Measurements from ENCODE around the gene BRS3.
"Not testable (repeated sequence)": the region's sequence is repeated elsewhere in the genome, so short reads cannot be mapped to it uniquely, and the experiment has no call there.

Gene BRS3

DNA sequence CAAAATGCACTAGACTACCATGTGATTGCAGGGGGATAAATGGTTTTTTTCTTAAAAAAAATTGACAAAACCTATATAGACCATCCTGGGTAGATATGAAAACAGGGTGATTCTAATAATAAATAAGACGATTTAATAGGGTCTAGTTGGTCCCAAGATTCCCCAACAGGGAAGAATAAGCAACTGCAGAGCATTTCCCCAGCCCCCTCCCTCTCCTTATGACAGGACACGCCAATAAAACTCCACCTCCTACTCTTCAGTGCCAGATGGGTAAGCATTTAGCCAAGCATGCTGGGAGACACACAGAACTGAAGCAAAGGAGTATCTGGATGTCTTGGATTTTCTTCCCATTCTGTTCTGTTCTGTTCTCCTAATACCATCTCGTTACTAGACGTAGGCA is at the start of gene BRS3:
Gene BRS3, plus strand, starts transcription at position 301 of the 400 bp plus-strand sequence. CDS start 168 bp downstream, outside the sequence.
- DNase-seq (ENCODE audit: low spot score), result no peak

DNA sequence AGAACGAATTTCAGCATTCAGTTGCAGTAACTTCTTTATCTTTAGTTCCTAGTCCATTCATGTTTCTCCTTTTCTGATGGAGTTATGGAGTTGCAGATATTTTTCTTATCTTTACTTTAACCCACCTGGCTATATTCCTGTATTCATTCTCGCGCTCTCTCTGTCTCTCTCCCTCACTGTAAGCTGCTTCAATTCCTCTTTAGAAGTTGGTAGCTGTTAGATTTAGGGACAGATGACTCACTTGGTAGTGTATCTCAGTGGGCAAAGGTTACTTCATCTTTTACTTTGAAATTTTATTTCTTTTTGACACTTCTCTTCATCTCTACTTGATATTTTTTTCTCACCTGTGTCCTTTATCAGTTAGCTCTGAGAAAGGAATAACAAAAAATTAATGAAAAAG is 49.6 kb upstream of the BRS3 start:
- no peak for DNase-seq (ENCODE audit: low spot score)

DNA sequence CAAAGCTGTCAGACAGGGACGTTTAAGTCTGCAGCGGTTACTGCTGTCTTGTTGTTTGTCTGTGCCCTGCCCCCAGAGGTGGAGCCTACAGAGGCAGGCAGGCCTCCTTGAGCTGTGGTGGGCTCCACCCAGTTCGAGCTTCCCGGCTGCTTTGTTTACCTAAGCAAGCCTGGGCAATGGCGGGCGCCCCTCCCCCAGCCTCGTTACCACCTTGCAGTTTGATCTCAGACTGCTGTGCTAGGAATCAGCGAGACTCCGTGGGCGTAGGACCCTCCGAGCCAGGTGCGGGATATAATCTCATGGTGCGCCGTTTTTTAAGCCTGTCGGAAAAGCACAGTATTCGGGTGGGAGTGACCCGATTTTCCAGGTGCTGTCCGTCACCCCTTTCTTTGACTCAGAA is 42.1 kb upstream of the BRS3 start:
- not testable (repeated sequence) for DNase-seq (ENCODE audit: low spot score)

DNA sequence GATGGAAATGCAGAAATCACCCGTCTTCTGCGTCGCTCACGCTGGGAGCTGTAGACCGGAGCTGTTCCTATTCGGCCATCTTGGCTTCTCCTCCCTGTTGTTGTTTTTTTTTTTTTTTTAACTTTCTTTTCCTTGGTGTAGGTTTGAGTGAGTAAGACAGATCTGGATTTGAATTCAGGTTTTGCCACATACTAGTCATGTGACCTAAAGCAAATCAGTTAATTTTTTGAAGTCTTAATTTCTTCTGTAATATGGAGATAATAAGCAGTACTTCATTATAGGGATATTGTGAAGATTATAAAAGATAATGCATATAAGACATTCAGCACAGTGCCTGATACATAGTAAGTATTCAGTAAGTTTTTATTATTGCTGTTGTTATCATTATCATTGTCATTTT is 41.5 kb upstream of the BRS3 start:
- DNase-seq (ENCODE audit: low spot score), result no peak

DNA sequence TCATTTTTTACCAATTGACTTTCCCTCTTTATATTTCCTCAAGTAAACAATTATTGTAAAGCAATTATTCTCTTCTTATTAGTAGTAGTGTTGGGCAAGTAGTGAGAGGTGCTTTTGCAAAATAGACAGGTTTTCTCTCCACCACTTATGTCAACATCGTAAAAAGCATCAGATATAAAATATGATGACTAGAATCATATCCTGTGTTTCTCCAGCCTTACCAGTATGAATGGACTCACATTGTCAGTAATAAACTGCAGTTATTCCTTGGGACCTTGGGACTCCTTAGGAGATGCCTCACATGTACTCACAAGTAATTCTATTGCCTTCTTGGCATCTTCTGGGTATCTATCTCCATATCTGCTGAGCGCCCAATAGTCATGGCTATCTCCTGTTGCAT is 40.4 kb upstream of the BRS3 start:
- DNase-seq (ENCODE audit: low spot score), result no peak

DNA sequence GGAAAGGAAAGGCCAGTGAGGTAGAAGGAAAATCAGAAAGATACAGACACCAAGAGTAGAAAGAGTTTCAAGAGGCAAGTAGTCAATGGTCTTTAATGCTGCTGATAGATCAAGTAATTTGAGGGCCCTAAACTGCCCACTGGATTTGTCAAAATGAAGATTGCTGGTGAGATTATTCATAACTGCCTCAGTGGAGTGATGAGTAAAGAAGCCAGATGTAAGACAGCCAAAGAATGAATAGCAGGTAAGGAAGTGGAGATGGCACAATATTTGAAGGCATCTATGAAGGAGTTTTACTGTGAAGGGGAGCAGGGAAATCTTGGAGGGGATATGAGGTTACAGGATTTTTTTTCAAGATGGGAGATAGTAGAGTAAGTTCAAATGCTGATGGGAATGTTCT is 39.8 kb upstream of the BRS3 start:
- DNase-seq (ENCODE audit: low spot score), result no peak

DNA sequence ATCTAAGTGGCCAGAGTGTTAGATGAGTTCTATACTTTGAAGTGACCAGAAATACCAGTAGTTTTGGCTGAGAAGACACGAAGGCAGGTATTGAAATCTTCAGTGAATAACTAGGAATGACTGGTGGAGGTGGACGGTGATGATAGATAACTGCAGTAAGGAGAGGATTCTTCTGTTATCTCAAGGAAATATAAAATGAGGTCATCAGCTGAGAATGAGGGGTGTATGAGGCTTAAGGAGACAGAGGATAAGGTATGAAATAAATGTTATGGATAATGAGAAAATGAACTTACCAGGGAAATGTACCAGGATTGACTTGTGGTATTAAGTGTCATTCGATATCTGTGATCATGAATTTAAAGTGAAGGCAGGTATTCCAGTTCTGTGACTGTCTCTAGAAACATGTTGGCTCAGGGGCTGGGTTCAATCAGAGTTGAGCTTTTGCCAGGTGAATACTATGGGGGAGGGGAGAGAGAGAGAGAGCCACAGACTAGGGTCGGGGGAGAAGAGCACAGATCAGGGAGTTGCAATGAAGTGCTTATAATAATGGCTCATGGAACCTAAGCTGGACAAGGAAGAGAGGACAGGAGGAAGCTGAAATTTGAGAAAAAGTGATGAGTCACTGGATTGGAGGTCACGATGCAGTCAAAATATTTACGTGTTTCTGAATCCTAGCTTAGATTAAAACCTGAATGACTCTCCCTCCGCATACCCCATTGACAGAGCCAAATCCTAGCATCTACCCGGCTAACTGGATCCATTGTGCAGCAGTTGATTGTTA is 37.5 kb upstream of the BRS3 start:
- no peak for DNase-seq (ENCODE audit: low spot score)

DNA sequence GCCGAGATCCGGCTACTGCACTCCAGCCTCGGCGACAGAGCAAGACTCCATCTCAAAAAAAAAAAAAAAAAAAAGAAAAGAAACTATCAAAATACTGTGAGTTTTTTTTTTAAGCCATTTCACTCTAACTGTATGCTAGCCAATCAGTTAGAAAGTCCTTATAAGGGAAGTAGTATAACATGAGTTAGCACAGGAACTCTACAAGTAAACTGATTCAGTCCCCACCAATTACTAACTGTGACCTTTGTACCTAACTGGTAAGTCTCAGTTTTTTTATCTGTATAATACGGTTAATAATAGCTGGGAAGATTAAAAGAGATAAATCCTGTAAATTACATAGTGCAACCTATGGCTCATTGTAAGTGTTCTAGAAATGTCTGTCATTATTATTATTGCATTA is 35.1 kb upstream of the BRS3 start:
- no peak for DNase-seq (ENCODE audit: low spot score)

DNA sequence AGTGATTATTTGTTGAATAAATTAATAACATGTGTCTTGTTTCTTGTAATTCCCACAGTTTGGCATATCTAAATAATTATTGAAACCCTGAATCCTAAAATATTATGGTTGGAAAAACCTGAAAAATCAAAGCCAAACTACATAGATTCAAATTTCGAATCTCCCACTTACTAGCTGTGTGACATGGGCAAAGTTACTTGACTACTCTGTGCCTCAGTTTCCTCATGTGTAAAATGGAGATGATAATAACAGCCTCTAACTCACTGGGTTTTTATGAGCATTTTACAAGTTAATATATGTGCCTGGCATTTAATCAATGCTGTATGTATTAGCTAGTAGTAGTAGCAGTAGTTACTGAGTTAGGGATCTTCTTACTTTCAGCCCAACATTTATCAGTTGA is 34.6 kb upstream of the BRS3 start:
- no peak for DNase-seq (ENCODE audit: low spot score)

DNA sequence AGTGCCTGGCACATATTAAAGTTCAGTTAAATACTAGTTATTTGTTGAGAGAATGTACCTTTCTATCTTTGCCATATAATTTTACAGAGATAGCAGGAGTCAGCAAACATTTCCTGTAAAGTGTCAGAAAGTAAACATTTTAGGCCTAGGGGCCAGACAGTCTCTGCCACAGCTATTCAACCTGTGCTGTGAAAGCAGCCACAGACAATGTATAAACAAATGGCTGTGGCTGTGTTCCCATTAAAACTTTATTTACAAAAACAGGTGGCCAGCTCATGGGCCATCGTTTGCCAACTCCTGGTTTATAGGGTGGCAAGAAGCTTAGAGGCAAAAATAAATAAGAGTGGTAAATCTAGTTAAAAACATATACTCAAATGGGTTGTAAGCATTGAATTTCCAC is 34.0 kb upstream of the BRS3 start:
- DNase-seq (ENCODE audit: low spot score), result no peak

DNA sequence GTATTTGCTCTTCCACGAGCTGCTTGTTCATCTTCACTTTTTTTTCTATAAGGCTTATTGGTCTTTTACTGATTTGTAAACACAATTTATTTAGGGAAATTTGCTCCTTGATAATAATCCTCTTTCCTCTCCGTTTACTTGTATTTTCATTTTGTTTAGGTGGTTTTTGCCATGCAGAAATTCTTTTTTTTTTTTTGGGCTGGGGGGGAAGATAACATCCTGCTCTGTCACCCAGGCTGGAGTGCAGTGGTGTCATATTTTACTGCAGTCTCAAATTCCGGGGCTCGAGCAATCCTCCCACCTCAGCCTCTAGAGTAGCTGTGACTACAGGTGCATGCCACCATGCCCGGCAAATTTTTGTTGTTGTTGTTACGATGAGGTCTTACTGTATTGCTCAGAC is 31.6 kb upstream of the BRS3 start:
- no peak for DNase-seq (ENCODE audit: low spot score)

DNA sequence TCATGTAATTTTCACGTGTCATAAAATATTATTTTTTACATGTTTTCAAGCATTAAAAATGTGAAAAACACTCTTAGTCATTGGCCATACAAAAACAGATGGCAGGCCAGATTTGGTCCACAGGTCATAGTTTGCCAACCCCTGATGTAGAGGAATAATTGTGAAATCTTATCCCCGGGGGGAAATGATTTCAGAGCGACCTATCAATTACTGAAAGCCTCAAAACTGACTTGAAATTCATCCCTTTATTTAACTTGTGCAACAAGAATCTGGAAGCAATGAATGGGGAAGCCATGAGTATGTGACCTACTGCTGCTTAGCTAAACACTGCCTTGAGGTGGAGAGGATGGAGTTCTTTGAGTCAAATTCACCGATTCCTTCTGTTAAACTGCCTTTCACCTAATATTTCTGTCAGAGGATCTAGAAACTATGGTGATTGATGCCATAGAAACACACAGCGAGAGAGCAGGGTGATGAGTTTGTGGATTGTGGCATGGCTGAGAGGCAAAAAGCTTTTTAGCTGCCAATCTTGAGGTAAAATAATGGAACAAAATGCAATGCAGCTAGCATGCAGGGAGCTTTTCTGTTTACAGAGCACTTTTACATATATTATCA is 30.3 kb upstream of the BRS3 start:
- no peak for DNase-seq (ENCODE audit: low spot score)

DNA sequence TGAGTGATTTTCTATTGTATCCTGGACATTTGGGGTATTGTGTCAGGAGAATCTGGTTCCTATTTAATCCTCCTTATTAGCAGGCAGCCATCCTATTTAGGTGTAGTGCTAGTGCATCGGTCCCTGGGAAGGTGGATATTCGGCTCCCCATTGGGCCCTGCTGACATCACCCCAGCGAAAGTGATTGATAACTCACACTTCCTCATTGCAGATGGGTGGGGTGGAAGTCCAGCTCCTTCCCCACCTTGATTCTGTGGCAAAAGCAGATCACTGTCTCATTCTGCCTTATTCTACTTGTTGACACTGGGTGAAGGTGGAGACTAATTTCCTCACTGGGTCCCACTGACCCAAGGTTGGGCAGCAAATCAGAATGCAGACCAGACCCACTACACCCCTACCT is 23.2 kb upstream of the BRS3 start:
- DNase-seq (ENCODE audit: low spot score), result no peak

DNA sequence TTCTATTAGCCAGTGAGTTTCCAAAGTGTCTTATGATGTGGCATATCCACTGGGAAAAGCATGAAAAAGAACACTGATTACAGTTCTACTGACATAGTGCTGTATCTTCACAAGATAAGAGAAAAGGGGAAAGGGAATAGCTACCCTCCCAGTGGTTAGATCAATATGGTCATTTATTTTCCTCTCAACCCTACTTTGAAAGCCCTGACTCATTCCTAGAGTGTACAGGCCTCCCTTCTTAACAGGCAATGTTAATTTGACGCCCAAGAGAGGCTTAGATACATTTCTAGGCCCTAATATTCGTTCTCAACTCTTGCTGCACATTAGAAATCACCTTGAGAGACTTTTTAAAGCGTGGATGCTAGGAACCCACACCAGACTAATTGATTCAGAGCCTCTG is 20.4 kb upstream of the BRS3 start:
- DNase-seq (ENCODE audit: low spot score), result no peak

DNA sequence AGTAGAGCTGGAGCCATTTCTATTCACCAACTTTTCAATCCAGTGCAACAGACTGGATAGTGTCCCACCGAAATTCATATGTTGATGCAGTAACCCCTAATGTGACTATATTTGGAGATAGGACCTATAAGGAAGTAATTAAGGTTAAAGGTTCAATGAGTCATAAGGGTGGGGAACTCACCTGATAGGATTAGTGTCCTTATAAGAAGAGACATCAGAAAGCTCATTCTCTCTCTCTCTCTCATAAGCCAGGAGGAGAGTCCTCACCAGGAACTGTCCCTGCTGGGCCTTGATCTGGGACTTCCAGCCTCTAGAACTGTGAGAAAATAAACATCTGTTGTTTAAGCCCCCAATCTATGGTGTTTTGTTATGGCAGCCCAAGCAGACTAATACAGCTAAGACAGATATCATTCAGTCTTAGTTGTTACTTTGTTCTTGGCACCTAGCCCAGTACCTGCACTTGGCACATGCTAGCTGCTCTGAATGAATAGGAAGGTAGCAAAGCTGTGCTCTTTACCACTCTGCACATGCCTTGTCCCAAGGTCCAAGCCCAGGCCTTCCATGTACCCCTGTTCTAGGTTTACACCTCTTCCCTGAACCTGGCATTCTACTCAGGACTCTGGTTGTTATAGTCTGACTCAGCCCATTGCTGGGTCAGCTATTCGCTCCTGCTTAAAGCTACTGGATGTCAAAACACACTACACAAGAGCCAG is 19.2 kb upstream of the BRS3 start:
- DNase-seq (ENCODE audit: low spot score), result no peak

DNA sequence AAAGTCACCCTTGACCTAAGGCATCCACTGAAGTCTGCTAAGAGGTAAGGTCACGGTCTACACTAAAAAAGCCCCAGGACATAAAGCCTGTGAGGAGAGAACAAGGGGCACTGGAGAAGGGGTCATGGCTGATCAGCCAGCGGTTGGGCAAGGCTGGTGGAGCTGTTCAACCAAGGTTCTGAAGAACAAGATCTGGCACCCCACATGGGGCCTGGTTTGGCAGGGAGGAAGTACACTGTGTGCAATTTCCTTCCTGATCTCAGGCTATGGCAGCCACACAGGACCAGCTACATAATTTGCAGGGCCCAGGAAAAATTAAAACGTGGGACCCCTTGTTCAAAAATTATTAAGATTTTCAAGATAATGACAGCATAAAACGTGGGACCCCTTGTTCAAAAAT is 14.1 kb upstream of the BRS3 start:
- DNase-seq (ENCODE audit: low spot score), result no peak

DNA sequence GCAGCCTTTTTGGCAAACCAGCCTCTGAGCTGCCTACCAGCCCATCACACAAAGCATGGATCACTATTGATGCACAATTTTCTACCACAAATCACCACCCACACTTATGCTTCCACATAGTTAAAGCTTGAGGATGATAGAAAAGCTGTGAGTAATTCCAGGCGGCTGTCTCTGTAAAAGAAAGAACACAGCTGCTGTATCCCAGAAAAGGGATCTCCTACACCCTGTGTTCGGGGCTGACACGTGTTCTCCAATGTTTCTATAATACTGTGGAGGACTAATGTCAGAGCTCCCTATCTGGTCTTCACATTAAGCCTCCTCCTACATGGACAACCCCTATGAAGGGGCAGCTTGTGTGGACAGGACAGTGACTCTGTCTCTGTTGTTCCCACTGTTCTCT is 12.5 kb upstream of the BRS3 start:
- no peak for DNase-seq (ENCODE audit: low spot score)

DNA sequence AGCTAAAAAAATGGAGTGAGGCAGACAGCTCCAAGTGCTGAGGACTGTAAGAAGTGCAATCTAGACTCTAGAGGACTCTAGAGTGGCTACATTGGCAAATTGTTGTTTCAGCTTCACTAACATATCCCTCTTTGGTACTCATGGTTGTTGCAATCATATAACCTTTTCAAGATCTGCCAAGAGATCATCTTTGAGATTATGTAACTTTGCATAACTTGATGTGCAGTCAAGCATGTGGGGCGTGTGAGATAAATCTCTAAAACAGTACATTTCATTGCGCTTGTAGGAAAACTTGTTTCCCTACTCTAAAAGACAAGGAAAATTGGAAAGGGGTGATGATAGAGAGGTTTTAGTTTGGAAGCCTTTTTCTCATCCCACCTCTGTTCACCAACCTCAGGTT is 11.2 kb upstream of the BRS3 start:
- no peak for DNase-seq (ENCODE audit: low spot score)

DNA sequence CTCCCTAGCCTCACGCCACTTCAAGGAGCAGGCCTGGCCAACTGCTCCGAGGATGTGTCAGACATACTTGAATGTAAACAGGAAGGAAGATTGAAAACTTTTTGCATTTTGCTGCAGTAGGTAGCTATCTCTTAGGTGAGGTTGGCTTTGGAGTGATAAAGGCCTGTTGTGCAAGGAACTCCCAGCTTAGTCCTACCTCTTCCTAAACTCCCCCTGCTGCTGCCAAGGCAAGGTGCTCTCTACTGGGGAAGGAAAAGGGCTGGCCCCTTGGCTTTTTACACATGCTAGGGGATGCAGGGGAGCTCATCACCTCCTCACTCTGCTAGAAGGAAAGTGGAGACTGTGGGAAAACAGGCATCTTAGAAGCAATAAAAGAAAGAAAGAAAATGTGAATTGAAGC is 10.7 kb upstream of the BRS3 start:
- DNase-seq (ENCODE audit: low spot score), result no peak

DNA sequence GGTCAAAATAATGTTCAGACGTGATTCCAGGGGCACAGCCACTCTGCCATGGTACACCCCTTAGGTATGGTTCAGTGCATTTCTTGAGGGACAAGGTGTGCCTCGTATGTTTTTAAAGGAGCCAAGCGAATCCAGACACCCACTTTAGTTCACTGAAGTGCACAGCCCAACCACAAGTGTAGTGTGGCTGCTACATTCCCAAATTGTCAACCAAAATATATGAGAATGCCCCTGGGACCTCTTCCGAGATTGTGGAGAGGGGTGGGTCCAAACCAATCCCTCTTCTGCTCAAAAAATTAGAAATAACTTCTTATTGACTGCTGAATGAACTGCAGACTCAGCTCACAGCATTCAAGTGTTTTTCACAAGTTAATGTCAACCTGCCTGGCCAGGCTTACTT is 7.4 kb upstream of the BRS3 start:
- no peak for DNase-seq (ENCODE audit: low spot score)

DNA sequence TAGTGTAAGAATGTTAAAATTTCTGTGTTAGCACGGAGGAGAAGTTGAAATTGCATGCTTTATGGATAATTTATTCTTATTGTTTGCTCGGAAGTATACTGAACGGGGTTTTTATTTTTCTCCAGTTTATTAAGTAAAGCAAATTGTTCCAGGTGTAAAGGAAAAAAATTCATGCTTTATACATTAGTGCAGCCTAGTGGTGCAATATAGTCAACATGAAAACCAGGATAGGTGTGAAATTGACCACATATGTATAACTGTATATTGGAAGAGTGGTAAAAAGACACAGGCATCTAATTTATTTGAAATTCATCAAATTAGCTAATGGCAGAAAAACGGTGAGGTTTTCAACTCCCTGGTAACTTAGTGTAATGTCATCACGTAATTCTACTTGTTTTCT is 959 bp downstream of the BRS3 start:
- DNase-seq (ENCODE audit: low spot score), result no peak

DNA sequence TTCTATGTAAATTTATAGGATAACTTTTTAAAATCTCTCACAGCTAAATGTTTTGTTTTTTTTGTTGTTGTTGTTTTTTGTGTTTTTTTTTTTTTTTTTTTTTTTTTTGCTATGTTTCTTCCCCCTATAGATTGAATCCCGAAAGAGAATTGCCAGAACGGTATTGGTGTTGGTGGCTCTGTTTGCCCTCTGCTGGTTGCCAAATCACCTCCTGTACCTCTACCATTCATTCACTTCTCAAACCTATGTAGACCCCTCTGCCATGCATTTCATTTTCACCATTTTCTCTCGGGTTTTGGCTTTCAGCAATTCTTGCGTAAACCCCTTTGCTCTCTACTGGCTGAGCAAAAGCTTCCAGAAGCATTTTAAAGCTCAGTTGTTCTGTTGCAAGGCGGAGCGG is 4.1 kb downstream of the BRS3 start:
- peak; percentile 4 for DNase-seq (ENCODE audit: low spot score)

DNA sequence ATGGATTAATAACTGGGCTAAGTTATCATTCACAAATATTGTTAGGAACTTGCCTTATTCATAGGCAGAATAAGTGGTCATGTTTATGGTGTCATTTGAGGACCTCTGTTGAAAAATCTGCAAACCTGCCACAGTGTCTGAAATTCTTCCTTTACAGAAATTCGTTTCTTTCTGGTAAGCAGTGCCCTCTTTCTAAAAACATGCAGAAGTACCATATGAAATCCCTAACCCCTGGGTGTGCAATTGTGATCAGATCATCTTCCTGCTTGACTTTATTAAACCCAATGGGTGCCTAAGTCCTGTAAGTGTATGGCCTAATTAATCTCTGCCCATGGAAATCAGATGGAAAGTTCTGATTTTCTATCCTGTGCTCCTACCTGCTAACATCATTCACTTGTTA is 5.3 kb downstream of the BRS3 start:
- DNase-seq (ENCODE audit: low spot score), result no peak

Data from iPS-NIHi11 (cell line).